GM12878 (cell line): ENCODE results near the gene DRAXIN. TPM values are rescaled to one million over a fixed set of nuclear protein-coding genes. Genes with fewer than 3 reads are reported as not detected.

Experiments
- CBX3 ChIP-seq: fragments of 200-600 bp; sonication (generic); IDR thresholded peaks from 2 replicates; pipeline ENCODE4 v1.6.1; 2016; ENCODE audit warnings: low read depth, borderline replicate concordance
- PAX5 ChIP-seq: IDR thresholded peaks from 2 replicates; pipeline ENCODE4 v1.6.1; 2011; ENCODE audit warnings: low read depth, low read length, borderline replicate concordance
- PRDM15 ChIP-seq: fragments of 450-650 bp; formaldehyde crosslinking; IDR thresholded peaks from 2 replicates; pipeline ENCODE4 v1.4.0; 2020; ENCODE audit warnings: mild to moderate bottlenecking, moderate library complexity
- SUZ12 ChIP-seq: fragments of 200-600 bp; sonication (generic); IDR thresholded peaks from one replicate; pipeline ENCODE4 v1.6.1; 2018; ENCODE audit warnings: antibody characterized with exemption, mild to moderate bottlenecking; ENCODE audit not compliant: unreplicated experiment
- ZBTB11 ChIP-seq: fragments of 450-650 bp; formaldehyde crosslinking; IDR thresholded peaks from 2 replicates; pipeline ENCODE4 v1.5.0; 2022; ENCODE audit warnings: mild to moderate bottlenecking, missing genetic modification characterization
- polyA plus RNA-seq, 11 experiments: library from polyadenylated mRNA; depleted of rRNA in 4 of 11; unstranded in 6 of 11; stranded (reverse) in 5 of 11; fragments of >200 nt; fragmentation: Nextera tagmentation in 4 of 11; fragmentation: Illumina TruSeq in 1 of 11; extraction: Ambion mirVana in 4 of 11; extraction: Trizol in 1 of 11; gene quantifications; 1 replicate in 1 of 11; 2 replicates in 10 of 11; pipeline versions ENCODE4 v1.2.1 to v1.2.3, GENCODE V29; 2011 to 2016; ENCODE audit warnings: inconsistent platforms in 2 of 11, missing spikeins in 2 of 11, low read depth in 1 of 11
- total RNA-seq, 4 experiments: library from RNA; depleted of rRNA in 3 of 4; stranded (reverse); fragments of >200 nt in 3 of 4; fragmentation: Illumina TruSeq in 1 of 4; extraction: Trizol in 1 of 4; gene quantifications; 2 replicates each; pipeline versions ENCODE4 v1.2.1 to v1.2.3, GENCODE V29; 2013 to 2021
- TF ChIP-seq, protein P1 (sequence below): IDR thresholded peaks from 2 replicates; pipeline ENCODE4 v1.6.1; 2012; ENCODE audit warnings: low read depth, low read length, improper control_type of control experiment

Gene DRAXIN
- total and polyA plus RNA-seq, 10 of the 15 experiments (the other 5 are each of a cell fraction or from before 2014, with no cell fraction given): 0.01 to 0.05 (median 0.03) TPM; not detected in 3

DNA sequence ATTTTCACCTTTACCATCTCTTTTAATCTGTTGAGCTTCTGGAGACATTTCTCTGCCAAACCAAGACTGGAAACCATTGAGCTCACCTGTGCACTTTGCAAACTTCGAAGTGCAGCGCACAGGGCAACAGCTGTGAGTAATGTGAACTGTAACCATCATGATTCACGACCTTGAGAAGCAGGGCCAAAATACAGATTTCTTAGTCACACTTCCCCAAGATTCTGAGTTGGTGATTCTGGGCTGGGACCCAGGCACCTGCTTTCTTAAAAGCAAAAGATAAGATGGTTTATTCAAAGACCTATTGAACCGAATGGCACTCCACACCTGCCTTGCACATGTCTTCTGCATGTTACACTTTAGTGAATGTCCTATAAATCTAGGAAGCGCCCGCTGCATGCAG, 54.6 kb downstream of the DRAXIN start (continued):
- no peak for TF ChIP-seq ZBTB11 (CRISPR knock-in tag)
- no peak for TF ChIP-seq SUZ12
- no peak for TF ChIP-seq CBX3
- TF ChIP-seq PAX5: no peak
- TF ChIP-seq PRDM15 (CRISPR knock-in tag): no peak
- TF ChIP-seq, protein P1, sequence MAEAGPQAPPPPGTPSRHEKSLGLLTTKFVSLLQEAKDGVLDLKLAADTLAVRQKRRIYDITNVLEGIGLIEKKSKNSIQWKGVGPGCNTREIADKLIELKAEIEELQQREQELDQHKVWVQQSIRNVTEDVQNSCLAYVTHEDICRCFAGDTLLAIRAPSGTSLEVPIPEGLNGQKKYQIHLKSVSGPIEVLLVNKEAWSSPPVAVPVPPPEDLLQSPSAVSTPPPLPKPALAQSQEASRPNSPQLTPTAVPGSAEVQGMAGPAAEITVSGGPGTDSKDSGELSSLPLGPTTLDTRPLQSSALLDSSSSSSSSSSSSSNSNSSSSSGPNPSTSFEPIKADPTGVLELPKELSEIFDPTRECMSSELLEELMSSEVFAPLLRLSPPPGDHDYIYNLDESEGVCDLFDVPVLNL: no peak
